RWPE1 (cell line): Measurements from ENCODE around the gene BMPR1B.
A peak's percentile ranks its signal among the peaks of the same experiment; 100 is the strongest.

Experiments used
- CTCF ChIA-PET: fragments of 350-600 bp; sonication (Branson Sonifier 250); formaldehyde crosslinking; extraction: SDS; loops from one replicate; lab custom pipeline; 2021; lab: Yijun Ruan, JAX
- POLR2A ChIA-PET: fragments of 400-600 bp; formaldehyde crosslinking; extraction: SDS; loops from one replicate; lab custom pipeline; 2020; ENCODE audit warnings: antibody characterized with exemption; ENCODE audit not compliant: low non-redundant PET; lab: Yijun Ruan, JAX
- DNase-seq: peaks from one replicate; pipeline ENCODE4 v3.0.0; 2012; ENCODE audit warnings: low spot score
- H3K27ac ChIP-seq: fragments of 450-650 bp; 2 replicates; pipeline ENCODE4 v1.5.1; 2017
- TF ChIP-seq, protein P1 (sequence below): fragments of 450-650 bp; conservative IDR thresholded peaks from 2 replicates; pipeline ENCODE4 v1.5.1; 2017; ENCODE audit warnings: low read depth, mild to moderate bottlenecking

Gene BMPR1B

DNA sequence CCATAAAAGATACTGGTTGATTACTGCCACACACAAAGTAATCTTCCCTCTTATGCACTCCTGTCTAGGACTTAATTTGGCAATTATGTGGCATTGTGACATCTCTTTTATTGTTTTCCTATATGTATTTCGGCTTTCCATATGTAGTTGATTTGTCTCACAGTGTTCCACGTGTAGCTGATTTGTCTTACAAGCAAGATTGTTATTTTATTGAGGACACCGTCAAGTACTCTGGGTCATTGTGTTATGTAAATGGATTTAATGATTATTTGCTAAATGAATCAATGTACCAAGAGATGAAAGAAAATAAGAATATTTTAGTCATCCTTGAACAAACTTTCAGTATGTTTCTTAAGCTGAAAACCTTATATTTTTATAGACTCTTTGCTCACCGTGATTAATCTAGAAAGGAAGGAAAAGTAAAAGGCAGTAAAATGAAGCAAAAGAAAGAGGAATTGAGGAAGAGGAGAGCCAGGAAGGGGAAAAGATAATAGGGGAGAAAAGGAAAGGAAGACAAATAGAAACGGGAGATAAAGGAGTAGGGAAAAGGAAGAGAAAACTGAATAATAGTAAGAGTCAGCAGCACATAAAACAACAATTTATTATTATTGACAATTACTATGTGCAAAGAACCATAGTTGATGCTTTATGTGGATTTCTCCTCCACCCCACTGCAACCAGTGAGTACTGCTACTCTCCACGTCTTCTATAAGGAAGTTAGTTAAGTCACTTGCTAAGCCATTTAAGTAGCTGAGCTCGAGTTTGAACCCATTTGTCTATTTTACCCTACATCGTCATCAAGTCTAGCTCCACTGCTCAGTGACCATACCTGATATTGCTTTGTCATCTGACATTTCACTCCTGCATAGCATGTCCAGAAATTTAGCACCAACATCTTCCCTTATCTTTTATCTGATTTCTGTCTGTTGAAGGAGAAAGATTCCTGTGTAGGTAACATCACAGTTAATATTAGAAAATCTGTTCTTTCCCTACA is 336.5 kb downstream of the BMPR1B start:
- CTCF ChIA-PET: interaction anchor here (0.5 to 0.8 kb wide), 8 partner anchors 21 to 1219 kb away, joined by 3 to 4 read pairs (median 3); no protein-coding TSS in a partner anchor
- POLR2A ChIA-PET: no interaction called here
- TF ChIP-seq, protein P1, sequence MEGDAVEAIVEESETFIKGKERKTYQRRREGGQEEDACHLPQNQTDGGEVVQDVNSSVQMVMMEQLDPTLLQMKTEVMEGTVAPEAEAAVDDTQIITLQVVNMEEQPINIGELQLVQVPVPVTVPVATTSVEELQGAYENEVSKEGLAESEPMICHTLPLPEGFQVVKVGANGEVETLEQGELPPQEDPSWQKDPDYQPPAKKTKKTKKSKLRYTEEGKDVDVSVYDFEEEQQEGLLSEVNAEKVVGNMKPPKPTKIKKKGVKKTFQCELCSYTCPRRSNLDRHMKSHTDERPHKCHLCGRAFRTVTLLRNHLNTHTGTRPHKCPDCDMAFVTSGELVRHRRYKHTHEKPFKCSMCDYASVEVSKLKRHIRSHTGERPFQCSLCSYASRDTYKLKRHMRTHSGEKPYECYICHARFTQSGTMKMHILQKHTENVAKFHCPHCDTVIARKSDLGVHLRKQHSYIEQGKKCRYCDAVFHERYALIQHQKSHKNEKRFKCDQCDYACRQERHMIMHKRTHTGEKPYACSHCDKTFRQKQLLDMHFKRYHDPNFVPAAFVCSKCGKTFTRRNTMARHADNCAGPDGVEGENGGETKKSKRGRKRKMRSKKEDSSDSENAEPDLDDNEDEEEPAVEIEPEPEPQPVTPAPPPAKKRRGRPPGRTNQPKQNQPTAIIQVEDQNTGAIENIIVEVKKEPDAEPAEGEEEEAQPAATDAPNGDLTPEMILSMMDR: no peak
- no peak for DNase-seq
- no peak overlapping the region for H3K27ac ChIP-seq

DNA sequence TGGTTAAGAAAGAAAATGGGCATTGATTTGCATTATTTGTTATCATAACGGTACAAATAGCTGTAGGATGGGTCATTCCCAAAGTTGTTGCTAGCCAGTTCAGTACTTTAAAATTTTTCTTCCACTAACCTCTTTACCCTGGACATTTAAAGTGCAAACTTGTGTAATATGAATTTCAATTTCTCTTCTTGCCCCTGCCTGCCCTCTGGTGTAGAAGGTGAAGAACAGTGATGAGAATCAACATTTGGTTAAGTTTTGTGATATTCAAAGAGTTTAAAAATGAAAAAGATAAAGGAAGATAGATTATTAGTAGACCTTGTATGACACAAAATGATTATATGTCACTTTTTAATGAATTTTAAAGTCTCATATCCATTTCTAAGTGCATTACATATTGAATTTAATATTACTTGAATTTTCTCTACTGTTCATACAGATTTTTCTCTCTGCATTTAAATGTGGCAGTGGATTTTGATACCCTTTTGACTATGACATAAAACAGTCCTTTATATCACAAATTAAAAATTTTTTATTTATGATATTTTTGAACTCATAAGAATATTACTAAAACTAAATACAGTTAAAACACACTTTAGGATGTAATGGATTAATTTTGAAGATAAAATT is 337.7 kb downstream of the BMPR1B start:
- ChIA-PET CTCF (interaction anchor here (0.5 to 0.8 kb wide), 7 partner anchors 24 to 1220 kb away, joined by 3 to 4 read pairs (median 3); no protein-coding TSS in a partner anchor), POLR2A (no interaction called here)
- peak; percentile 19 for DNase-seq
- TF ChIP-seq, protein P1: peak; percentile 60
- H3K27ac ChIP-seq: no peak overlapping the region

DNA sequence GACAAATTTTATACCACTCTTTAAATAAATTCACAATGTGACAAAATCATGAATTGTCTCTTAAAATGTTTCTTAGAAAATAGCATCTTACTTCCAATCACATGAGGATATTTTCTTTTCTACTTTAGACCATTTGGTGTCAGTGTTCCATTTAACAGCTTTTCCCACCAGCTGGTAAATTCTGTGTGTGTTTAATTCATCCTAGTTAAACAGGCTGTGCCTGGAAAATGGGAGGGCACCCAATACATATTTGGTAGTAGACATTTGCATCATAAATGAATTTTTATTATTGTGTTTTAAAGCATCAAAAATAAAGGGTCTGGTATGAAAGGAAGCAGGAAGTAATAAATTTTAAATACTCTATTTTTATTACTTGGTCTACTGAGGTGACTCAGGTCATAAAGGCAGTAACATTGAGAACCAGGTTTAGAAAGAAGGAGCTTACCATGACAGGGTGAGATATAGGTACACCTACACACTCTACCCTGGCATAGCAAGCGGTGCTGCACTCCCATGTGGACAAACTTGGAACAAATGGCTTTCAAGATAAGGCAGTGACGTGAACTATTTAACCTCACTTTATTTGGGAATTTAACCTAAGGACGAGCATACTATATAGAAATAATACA is 344.5 kb downstream of the BMPR1B start:
- ChIA-PET POLR2A (no interaction called here), CTCF (no interaction called here)
- DNase-seq: no peak
- TF ChIP-seq, protein P1: no peak
- no peak overlapping the region for H3K27ac ChIP-seq

DNA sequence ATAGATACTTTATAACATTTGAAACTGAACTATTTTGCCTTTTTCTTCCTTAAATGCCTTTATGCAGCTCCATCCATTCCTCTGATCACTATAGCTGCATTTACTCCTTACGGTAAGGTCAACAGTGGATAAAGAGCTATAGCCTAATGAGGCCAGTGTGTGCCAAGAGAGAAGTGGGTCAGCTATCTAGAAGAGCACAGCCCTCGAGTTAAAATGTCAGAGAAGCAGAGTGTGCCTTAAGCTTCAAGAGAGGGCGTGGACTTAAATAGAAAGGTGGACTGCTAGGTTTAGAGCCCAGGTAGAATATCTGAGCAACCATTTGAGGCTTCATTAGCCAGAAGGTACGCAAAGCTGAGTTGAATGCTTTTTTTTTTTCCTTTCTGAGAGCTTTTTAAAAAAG is 347.4 kb downstream of the BMPR1B start:
- POLR2A ChIA-PET: no interaction called here
- TF ChIP-seq, protein P1: no peak
- CTCF ChIA-PET: interaction anchor here (0.7 to 1.3 kb wide), 2 partner anchors 20 to 1490 kb away, joined by 3 to 5 read pairs; no protein-coding TSS in a partner anchor
- H3K27ac ChIP-seq: no peak overlapping the region
- DNase-seq: no peak

DNA sequence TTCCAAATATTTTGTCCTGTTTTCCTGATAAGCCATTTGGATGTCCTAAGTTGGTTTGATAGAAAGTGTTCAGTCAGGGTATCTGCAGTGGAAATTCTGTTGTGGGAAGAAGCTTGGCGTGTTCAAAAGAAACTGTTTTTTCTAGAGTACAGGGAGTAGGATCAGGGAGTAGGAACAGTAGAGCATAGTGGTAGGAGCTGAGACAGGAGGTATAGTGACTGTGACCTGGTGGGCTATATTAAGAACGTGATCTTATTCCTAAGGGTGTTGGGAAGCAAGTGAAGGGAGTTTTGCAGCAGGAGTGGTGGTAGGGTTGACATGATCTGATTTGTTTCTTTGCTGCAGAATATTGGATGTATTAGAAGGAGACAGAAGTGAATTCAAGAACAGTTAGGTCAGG is 348.2 kb downstream of the BMPR1B start:
- ChIA-PET POLR2A (no interaction called here), CTCF (interaction anchor here (0.6 to 0.7 kb wide), 2 partner anchors 420 to 1491 kb away, joined by 3 read pairs; no protein-coding TSS in a partner anchor)
- TF ChIP-seq, protein P1: no peak
- H3K27ac ChIP-seq: no peak overlapping the region
- no peak for DNase-seq

DNA sequence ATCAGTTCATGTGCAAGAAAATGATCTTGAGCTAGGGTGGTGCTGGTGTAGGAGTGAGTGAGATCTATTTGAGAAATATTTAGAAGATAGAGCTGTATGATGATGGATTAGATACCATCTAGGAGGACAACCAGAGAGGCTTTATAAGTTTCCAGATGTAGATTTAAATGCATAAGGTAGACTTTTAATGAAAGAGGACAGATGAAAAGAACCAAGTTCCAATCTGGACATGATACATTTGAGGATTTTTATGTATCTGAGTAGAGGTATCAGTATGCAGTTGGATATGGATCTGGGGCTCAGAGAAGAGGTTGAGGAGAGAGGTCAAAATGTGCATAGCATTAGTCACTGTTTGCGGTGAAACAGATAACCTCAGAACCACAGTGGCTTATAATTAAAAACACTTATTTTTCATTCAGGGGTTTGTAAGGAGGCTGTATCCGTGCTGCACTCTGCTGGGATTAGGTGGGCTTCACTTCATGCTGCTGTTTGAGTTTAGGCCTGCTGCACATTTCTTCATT is 348.7 kb downstream of the BMPR1B start:
- no peak for DNase-seq
- TF ChIP-seq, protein P1: no peak
- CTCF ChIA-PET: no interaction called here
- POLR2A ChIA-PET: no interaction called here
- no peak overlapping the region for H3K27ac ChIP-seq
